ENCODE measurements around the gene MCEMP1.
"Not testable (repeated sequence)": the region's sequence is repeated elsewhere in the genome, so short reads cannot be mapped to it uniquely, and the experiment has no call there.

Gene MCEMP1

GRCh38 chr19:7643629-7644549 is 33.0 kb upstream of the MCEMP1 start:
- DNase-seq (ENCODE audit: low read depth): not testable (repeated sequence)

- DNase-seq (ENCODE audit: low read depth): no peak
These were observed 32.4 kb upstream of the MCEMP1 start for GRCh38 chr19:7644550-7644877.

- DNase-seq (ENCODE audit: low read depth): no peak
These were observed 31.7 kb upstream of the MCEMP1 start for GRCh38 chr19:7645163-7645562.

- no peak for DNase-seq (ENCODE audit: low read depth)
These were observed 31.0 kb upstream of the MCEMP1 start for GRCh38 chr19:7645656-7646425.

- no peak for DNase-seq (ENCODE audit: low read depth)
These were observed 30.5 kb upstream of the MCEMP1 start for GRCh38 chr19:7646426-7646700.

- no peak for DNase-seq (ENCODE audit: low read depth)
These were observed 29.7 kb upstream of the MCEMP1 start for GRCh38 chr19:7647156-7647555.

- DNase-seq (ENCODE audit: low read depth): no peak
These were observed 28.4 kb upstream of the MCEMP1 start for GRCh38 chr19:7648265-7649014.

- DNase-seq (ENCODE audit: low read depth): no peak
These were observed 26.7 kb upstream of the MCEMP1 start for GRCh38 chr19:7650148-7650547.

GRCh38 chr19:7652061-7652641 is 24.7 kb upstream of the MCEMP1 start:
- DNase-seq (ENCODE audit: low read depth): no peak

- DNase-seq (ENCODE audit: low read depth): no peak
These were observed 22.5 kb upstream of the MCEMP1 start for GRCh38 chr19:7654401-7654800.

GRCh38 chr19:7655581-7655980 is 21.3 kb upstream of the MCEMP1 start:
- DNase-seq (ENCODE audit: low read depth): no peak

GRCh38 chr19:7657131-7657751 is 19.6 kb upstream of the MCEMP1 start:
- DNase-seq (ENCODE audit: low read depth): no peak

- no peak for DNase-seq (ENCODE audit: low read depth)
These were observed 18.6 kb upstream of the MCEMP1 start for GRCh38 chr19:7658219-7658686.

GRCh38 chr19:7661744-7662538 is 14.9 kb upstream of the MCEMP1 start:
- DNase-seq (ENCODE audit: low read depth): no peak

GRCh38 chr19:7662657-7663056 is 14.2 kb upstream of the MCEMP1 start:
- DNase-seq (ENCODE audit: low read depth): no peak

GRCh38 chr19:7663706-7664105 is 13.2 kb upstream of the MCEMP1 start:
- no peak for DNase-seq (ENCODE audit: low read depth)

- no peak for DNase-seq (ENCODE audit: low read depth)
These were observed 11.8 kb upstream of the MCEMP1 start for GRCh38 chr19:7665076-7665475.

GRCh38 chr19:7668842-7669241 is 8.0 kb upstream of the MCEMP1 start, which contains the start of gene RETN:
TSS of gene RETN (plus strand) at chr19:7669049. CDS start at chr19:7669327, 278 bp downstream.
- no peak for DNase-seq (ENCODE audit: low read depth)

GRCh38 chr19:7669641-7670040 is 7.2 kb upstream of the MCEMP1 start:
- DNase-seq (ENCODE audit: low read depth): no peak

- no peak for DNase-seq (ENCODE audit: low read depth)
These were observed 6.6 kb upstream of the MCEMP1 start for GRCh38 chr19:7670150-7670783.

Measured in non-pigmented ciliary epithelial cell (primary cell).